GM18507 (cell line): Measurements from ENCODE around the gene KRTAP5-5.
A peak's percentile ranks its signal among the peaks of the same experiment; 100 is the strongest.
"Not testable (repeated sequence)": the region's sequence is repeated elsewhere in the genome, so short reads cannot be mapped to it uniquely, and the experiment has no call there.

Experiments
- DNase-seq: peaks from one replicate; pipeline ENCODE4 v3.0.0; 2011; ENCODE audit warnings: low read depth; ENCODE audit not compliant: insufficient read length; ENCODE audit errors: extremely low spot score
- FAIRE-seq: peaks from 2 replicates; lab custom pipeline; 2011; peaks lifted over from hg19 to GRCh38; lab: Jason Lieb, UNC

Gene KRTAP5-5

DNA sequence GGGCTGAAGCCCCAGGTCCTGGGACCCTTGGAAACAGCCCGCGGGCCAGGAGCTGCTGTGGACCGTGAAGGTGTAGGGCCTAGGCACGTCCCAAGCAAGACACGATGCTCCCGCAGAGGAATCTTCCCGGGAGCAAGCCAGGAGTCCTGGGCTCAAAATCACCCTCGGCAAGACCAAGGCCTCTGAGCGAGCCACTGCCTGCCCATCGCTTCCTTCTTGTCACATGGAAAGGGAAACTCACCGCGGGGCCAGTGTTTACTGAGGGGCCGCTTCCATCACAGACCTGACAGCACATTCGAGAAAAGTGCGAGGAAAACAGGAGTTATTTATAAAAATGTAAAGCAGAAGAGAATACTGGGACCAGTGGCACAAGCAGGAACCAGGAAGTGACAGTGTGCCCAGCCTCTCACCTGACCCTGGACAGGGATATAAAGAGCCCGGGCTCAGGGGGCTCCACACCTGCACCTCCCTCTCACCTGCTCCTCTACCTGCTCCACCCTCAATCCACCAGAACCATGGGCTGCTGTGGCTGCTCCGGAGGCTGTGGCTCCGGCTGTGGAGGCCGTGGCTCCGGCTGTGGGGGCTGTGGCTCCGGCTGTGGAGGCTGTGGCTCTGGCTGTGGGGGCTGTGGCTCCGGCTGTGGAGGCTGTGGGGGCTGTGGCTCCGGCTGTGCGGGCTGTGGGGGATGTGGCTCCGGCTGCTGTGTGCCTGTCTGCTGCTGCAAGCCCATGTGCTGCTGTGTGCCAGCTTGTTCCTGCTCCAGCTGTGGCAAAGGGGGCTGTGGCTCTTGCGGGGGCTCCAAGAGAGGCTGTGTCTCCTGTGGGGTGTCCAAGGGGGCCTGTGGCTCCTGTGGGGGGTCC is at the start of gene KRTAP5-5:
TSS of gene KRTAP5-5 (plus strand) at position 450 of the 860 bp plus-strand sequence. CDS start at position 516, 66 bp downstream.
- DNase-seq = no peak
- no peak for FAIRE-seq

GRCh38 chr11:1581976-1582375 is 47.6 kb upstream of the KRTAP5-5 start:
- no peak for DNase-seq
- no peak for FAIRE-seq

GRCh38 chr11:1582909-1583308 is 46.7 kb upstream of the KRTAP5-5 start:
- not testable (repeated sequence) for DNase-seq, FAIRE-seq

- not testable (repeated sequence) for FAIRE-seq
Measured at GRCh38 chr11:1584661-1585370, 44.8 kb upstream of the KRTAP5-5 start, which contains the start of gene KRTAP5-1. TSS of gene KRTAP5-1 (minus strand) at chr11:1585283. CDS start at chr11:1585249, 34 bp downstream.

GRCh38 chr11:1586699-1587098 is 42.9 kb upstream of the KRTAP5-5 start:
- no peak for DNase-seq
- no peak for FAIRE-seq

More at GRCh38 chr11:1584661-1585370, 44.8 kb upstream of the KRTAP5-5 start, which contains the start of gene KRTAP5-1:
- DNase-seq = not testable (repeated sequence)

- not testable (repeated sequence) for DNase-seq
- peak; percentile 26 for FAIRE-seq
Measured at GRCh38 chr11:1589191-1589963, 40.2 kb upstream of the KRTAP5-5 start.

GRCh38 chr11:1589996-1590395 is 39.6 kb upstream of the KRTAP5-5 start:
- FAIRE-seq (no peak), DNase-seq (no peak)

GRCh38 chr11:1592628-1593027 is 36.9 kb upstream of the KRTAP5-5 start:
- DNase-seq (no peak), FAIRE-seq (no peak)

- not testable (repeated sequence) for FAIRE-seq, DNase-seq
Measured at GRCh38 chr11:1595994-1596575, 33.5 kb upstream of the KRTAP5-5 start.

- FAIRE-seq, DNase-seq: not testable (repeated sequence)
Measured at GRCh38 chr11:1596576-1597121, 32.9 kb upstream of the KRTAP5-5 start.

- FAIRE-seq = no peak
- DNase-seq = no peak
Measured at GRCh38 chr11:1597331-1597993, 32.1 kb upstream of the KRTAP5-5 start.

DNA sequence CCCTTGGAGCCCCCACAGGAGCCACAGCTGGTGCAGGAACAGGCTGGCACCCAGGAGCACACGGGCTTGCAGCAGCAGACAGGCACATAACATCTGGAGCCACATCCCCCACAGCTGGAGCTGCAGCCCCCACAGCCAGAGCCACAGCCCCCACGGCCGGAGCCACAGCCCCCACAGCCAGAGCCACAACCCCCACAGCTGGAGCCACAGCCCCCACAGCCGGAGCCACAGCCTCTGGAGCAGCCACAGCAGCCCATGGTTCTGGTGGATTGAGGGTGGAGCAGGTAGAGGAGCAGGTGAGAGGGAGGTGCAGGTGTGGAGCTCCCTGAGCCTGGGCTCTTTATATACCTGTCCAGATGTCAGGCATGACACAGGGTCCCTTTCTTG is 31.6 kb upstream of the KRTAP5-5 start, which contains the start of gene KRTAP5-2:
TSS of gene KRTAP5-2 (minus strand) at position 301 of the 387 bp plus-strand sequence. CDS start at position 257, 44 bp downstream.
- FAIRE-seq (no peak), DNase-seq (no peak)

DNA sequence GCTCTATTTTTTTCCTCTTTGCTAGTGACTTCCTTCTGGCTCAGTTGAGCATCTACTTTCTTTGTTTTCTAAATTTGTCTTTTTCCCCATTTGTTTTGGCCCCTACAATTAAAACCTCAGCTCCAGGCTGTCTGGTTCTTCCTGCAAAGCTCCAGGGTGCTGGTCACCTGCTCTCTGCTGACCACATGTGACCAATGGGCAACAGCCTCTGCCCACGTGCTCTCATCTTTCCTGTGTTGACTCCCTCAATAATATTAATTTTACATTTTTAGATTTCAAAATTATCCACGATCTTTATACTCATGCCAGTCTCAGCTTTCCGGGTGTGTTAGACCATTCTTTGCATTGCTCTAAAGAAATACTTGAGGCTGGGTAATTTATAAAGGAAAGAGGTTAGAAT is 31.2 kb upstream of the KRTAP5-5 start:
- not testable (repeated sequence) for DNase-seq, FAIRE-seq

DNA sequence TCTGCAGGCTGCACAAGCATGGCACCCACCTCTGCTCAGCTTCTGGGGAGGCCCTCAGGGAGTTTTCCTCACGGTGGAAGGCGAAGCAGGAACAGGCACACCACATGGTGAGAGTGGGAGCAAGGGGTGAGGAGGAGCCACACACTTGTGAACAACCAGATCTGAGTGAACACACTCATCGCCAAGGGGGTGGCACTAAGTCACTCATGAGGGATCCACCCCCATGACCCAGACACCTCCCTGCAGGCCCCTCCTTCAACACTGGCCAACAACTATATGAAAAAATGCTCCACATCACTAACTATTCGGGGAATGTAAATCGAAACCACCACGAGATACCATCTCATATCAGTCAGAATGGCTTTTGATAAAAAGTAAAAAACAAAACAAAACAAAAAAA is 30.8 kb upstream of the KRTAP5-5 start:
- FAIRE-seq (no peak), DNase-seq (no peak)

DNA sequence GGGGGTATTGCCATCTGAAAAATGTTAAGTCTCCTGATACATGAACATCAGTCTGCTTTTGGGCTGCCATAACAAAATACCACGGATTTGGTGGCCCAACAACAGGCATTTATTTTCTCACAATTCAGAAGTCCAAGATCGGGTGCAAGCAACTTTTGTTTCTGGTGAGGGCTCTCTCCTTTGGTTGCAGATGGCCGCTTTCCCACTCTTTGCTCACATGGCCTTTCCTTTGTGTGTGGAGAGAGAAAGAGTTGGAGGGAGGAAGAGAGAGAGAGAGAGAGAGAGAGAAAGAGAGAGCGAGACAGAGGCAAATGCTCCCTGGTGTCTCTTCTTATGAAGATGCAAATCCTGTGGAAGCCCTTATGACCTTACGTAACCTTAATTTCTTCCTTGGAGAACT is 28.9 kb upstream of the KRTAP5-5 start:
- DNase-seq = no peak
- FAIRE-seq = no peak

DNA sequence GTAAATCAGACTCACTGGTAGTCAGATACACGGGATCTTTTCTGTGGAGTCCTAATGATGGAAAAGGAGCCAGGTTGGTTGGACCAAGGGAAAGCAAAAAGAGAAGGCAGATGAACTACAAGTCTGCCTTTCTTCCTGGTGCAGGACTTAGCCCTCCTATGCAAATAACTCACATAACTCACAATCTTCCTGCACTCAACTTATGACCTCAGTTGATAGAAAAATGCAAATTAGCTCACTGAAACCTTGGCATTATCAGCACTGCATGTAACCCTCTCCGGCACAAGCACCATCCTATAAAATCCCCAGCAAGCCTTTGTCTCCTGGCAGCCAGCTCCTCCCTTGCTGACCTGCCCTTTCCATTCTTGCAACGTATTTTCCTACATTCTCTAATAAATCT is 27.9 kb upstream of the KRTAP5-5 start:
- FAIRE-seq = peak; percentile 67

DNA sequence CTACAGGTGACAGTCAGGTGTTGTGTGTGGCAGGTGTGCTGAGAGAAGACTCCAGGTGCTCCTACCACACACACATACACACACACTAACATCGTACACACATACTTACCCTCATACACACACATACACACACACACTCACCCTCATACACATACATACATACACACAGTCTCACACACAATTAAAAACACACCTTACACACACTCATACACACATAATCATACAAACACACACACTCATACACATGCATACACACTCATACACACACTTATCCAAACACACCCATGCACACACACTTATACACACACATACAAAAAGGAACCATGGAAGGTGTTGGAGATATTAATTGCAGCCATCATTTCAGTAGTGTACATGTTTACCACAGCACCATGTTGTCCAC is 25.9 kb upstream of the KRTAP5-5 start:
- DNase-seq (no peak), FAIRE-seq (peak; percentile 21)

More for the DNA sequence above, 27.9 kb upstream of the KRTAP5-5 start:
- not testable (repeated sequence) for DNase-seq

- FAIRE-seq = no peak
- no peak for DNase-seq
Measured at GRCh38 chr11:1604181-1604580, 25.4 kb upstream of the KRTAP5-5 start.
